Activated CD8-positive, alpha-beta memory T cell treated with anti-CD3 and anti-CD28 coated beads for 4 hours (primary cell): ENCODE data around the gene OLFM1.

Experiments used
- DNase-seq, 2 donors: peaks; one replicate each; pipeline ENCODE4 v3.0.0-alpha.2; 2020; ENCODE audit warnings: low read depth in 2 of 2

Gene OLFM1

GRCh38 chr9:135090081-135090480 lies 2.6 kb downstream of the OLFM1 start:
- DNase-seq, result no peak

- DNase-seq, result no peak
Measured at GRCh38 chr9:135090547-135090946, 3.1 kb downstream of the OLFM1 start.

GRCh38 chr9:135091545-135091944 lies 4.1 kb downstream of the OLFM1 start:
- DNase-seq, result no peak

- no peak for DNase-seq
Measured at GRCh38 chr9:135093111-135093510, 5.6 kb downstream of the OLFM1 start.

GRCh38 chr9:135093911-135094584 lies 6.6 kb downstream of the OLFM1 start:
- no peak for DNase-seq

- DNase-seq, result no peak
Measured at GRCh38 chr9:135095470-135096407, 8.3 kb downstream of the OLFM1 start.

- DNase-seq, result no peak
Measured at GRCh38 chr9:135096408-135096895, 9.0 kb downstream of the OLFM1 start.

- no peak for DNase-seq
Measured at GRCh38 chr9:135098400-135099105, 11.1 kb downstream of the OLFM1 start.

- no peak for DNase-seq
Measured at GRCh38 chr9:135099574-135099973, 12.1 kb downstream of the OLFM1 start.

GRCh38 chr9:135100241-135100681 lies 12.8 kb downstream of the OLFM1 start:
- DNase-seq, result no peak

GRCh38 chr9:135100725-135101410 lies 13.4 kb downstream of the OLFM1 start:
- no peak for DNase-seq

GRCh38 chr9:135101486-135101885 lies 14.0 kb downstream of the OLFM1 start:
- no peak for DNase-seq

- no peak for DNase-seq
Measured at GRCh38 chr9:135101926-135102325, 14.5 kb downstream of the OLFM1 start.

GRCh38 chr9:135102331-135102730 lies 14.9 kb downstream of the OLFM1 start:
- no peak for DNase-seq

- DNase-seq, result no peak
Measured at GRCh38 chr9:135103001-135103446, 15.6 kb downstream of the OLFM1 start.

- no peak for DNase-seq
Measured at GRCh38 chr9:135103931-135104639, 16.6 kb downstream of the OLFM1 start.

GRCh38 chr9:135104761-135105160 lies 17.3 kb downstream of the OLFM1 start:
- no peak for DNase-seq

- no peak for DNase-seq
Measured at GRCh38 chr9:135105211-135105745, 17.8 kb downstream of the OLFM1 start.

GRCh38 chr9:135105938-135106491 lies 18.5 kb downstream of the OLFM1 start:
- DNase-seq, result no peak
